Sigmoid colon (tissue), 7 donors: Measurements from ENCODE around the gene XDH. TPM values are rescaled to one million over a fixed set of nuclear protein-coding genes. Genes with fewer than 3 reads are reported as not detected.

Experiments
- DNase-seq: peaks from one replicate; pipeline ENCODE4 v3.0.0-alpha.2; 2019
- H3K27ac ChIP-seq, 4 donors: fragments of 200-600 bp; sonication (generic); one replicate each; pipeline ENCODE4 v1.5.1; 2016 to 2019; ENCODE audit warnings: mild to moderate bottlenecking in 1 of 4
- H3K27me3 ChIP-seq, 3 donors: fragments of 200-600 bp; sonication (generic); one replicate each; pipeline ENCODE4 v1.5.1; 2019; ENCODE audit warnings: mild to moderate bottlenecking in 1 of 3
- H3K36me3 ChIP-seq, 4 donors: fragments of 200-600 bp; sonication (generic); one replicate each; pipeline ENCODE4 v1.5.1; 2016 to 2019
- H3K4me1 ChIP-seq, 4 donors: fragments of 200-600 bp; sonication (generic); one replicate each; pipeline ENCODE4 v1.5.1; 2017 to 2019
- H3K4me3 ChIP-seq, 4 donors: fragments of 200-600 bp; sonication (generic); one replicate each; pipeline ENCODE4 v1.5.1; 2017 to 2019; ENCODE audit warnings: mild to moderate bottlenecking in 2 of 4, moderate library complexity in 1 of 4
- H3K9me3 ChIP-seq, 4 donors: fragments of 200-600 bp in 3 of 4; sonication (generic) in 3 of 4; one replicate each; pipeline versions ENCODE4 v1.5.1 to v1.6.1; 2013 to 2019
- EP300 ChIP-seq, 4 donors: sonication (generic); formaldehyde crosslinking; IDR thresholded peaks; one replicate each; pipeline ENCODE4 v1.6.1; 2017; ENCODE audit warnings: antibody characterized with exemption in 4 of 4
- POLR2A ChIP-seq, 2 donors: fragments of 450-650 bp; IDR thresholded peaks; one replicate each; pipeline ENCODE4 v1.6.1; 2016; ENCODE audit warnings: antibody characterized with exemption in 2 of 2, mild to moderate bottlenecking in 2 of 2, moderate library complexity in 2 of 2
- POLR2AphosphoS5 ChIP-seq, 4 donors: sonication (generic); formaldehyde crosslinking; IDR thresholded peaks; one replicate each; pipeline ENCODE4 v1.6.1; 2017; ENCODE audit warnings: antibody characterized with exemption in 4 of 4
- WGBS, 2 donors: extraction: QIAGEN DNeasy Blood & Tissue Kit; methylation state at CpG; one replicate each; pipeline ENCODE4 v1.1.7; 2013; 5-methylcytosine and 5-hydroxymethylcytosine counted together
- intact Hi-C: fragments of 100-400 bp; cut with DNase I; formaldehyde crosslinking; loops from one replicate; pipeline ENCODE4 v1.15.1; 2023
- polyA plus RNA-seq, 3 donors: library from polyadenylated mRNA; stranded (reverse); fragments of 200-250 nt; gene quantifications; one replicate each; pipeline ENCODE4 v1.2.3, GENCODE V29; 2013
- total RNA-seq, 4 donors: library from RNA; depleted of rRNA; stranded (reverse); fragments of >200 nt; gene quantifications; one replicate each; pipeline ENCODE4 v1.1.0, GENCODE V29; 2016
- TF ChIP-seq, protein P1 (sequence below), 4 experiments: fragments of 450-650 bp in 3 of 4; fragments of 200-600 bp in 1 of 4; IDR thresholded peaks; one replicate each; pipeline ENCODE4 v1.5.1; 2016 to 2019; ENCODE audit warnings: antibody characterized with exemption in 4 of 4, mild to moderate bottlenecking in 3 of 4, moderate library complexity in 2 of 4
- donor health status: healthy with polysubstance abuse.
- donor health status: Bipolar disorder and iron deficiency.
- donor health status: healthy.

The XDH gene
- total and polyA plus RNA-seq, 7 donors: 0.71 to 30.1 (median 10.7) TPM; not detected in 3

DNA sequence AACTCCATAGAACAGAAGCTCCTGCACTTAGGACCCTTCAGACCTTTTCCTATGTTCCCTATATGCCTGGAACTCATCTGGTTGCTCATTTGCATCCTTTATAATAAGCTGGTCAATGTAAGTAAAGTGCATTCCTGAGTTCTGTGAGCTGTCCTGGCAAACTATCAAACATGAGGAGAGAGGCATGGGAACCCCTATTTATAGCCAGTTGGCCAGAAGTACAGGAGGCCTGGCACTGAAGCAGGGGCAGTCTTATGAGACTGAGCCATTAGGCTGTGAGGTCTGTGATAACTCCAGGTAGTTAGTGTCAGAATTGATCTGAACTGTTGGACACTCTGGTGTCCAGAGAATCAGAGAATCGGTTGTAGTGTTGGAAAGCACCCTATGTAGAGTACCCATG, 92.2 kb downstream of the XDH start:
- no peak for DNase-seq
- intact Hi-C loops: no loop called here
- H3K27ac ChIP-seq: no peak overlapping the region
- H3K9me3 ChIP-seq: no peaks in the 10 kb centered on the region
- no peaks in the 10 kb centered on the region for H3K27me3 ChIP-seq
- no peaks in the 10 kb centered on the region for H3K36me3 ChIP-seq
- H3K4me1 ChIP-seq: peaks cover 0 to 32% (median 21%) of the 10 kb centered on the region in 4 donors
- no peak overlapping the region for H3K4me3 ChIP-seq
- no peak for TF ChIP-seq POLR2AphosphoS5 (IDR thresholded peaks at IDR 0.05)
- WGBS, 2 donors: 86 to 89% methylated on average over 1 of the region's 1 CpG

DNA sequence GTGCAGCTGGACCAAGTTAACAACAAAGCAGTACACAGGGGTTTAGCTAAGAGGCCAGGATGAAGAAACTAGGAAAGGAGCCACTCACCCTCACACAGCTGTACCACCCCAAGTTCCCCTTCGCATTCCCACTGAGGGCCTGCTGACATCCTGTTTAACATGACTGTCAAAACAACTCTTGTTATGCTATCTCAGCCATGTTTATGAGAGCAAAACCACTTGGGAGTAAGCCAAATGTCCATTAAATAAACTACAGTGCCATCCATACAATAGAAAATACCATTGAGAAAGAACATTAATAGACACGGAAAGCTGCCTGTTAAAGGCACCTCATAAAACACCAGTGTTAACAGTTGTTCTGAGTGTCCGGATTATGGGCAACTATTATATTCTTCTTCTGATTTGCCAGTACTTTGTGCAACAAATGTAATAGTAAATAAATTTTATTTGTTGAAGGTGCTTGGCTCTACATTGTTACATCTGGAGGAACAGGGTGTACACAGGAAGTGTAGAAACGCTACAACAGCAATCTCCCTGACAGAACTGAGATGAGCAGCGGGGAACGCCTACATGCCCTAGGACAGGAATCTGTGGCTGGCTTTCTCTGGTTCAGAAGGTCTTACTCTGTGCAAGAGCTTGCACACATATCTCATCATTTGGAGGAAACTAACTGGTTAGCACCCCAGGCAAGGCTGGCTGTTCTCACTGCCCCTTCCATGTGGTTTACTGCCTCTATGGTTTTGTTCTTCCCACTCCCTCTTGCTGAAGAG, 95.0 kb downstream of the XDH start:
- no peak for TF ChIP-seq POLR2A (IDR thresholded peaks at IDR 0.05)
- peak in 1 of 4 donors; percentile 18 for TF ChIP-seq POLR2AphosphoS5 (IDR thresholded peaks at IDR 0.05)
- no peaks in the 10 kb centered on the region for H3K27me3 ChIP-seq
- no peak overlapping the region for H3K4me3 ChIP-seq
- no peaks in the 10 kb centered on the region for H3K9me3 ChIP-seq
- 47 to 73% methylated on average over 6 of the region's 6 CpGs for WGBS, 2 donors
- peak; percentile 70 for DNase-seq
- intact Hi-C loops: no loop called here
- H3K27ac ChIP-seq: peak overlapping the region; percentile 36 to 60 (median 38)
- no peaks in the 10 kb centered on the region for H3K36me3 ChIP-seq
- H3K4me1 ChIP-seq: peaks cover 0 to 32% (median 21%) of the 10 kb centered on the region in 4 donors

DNA sequence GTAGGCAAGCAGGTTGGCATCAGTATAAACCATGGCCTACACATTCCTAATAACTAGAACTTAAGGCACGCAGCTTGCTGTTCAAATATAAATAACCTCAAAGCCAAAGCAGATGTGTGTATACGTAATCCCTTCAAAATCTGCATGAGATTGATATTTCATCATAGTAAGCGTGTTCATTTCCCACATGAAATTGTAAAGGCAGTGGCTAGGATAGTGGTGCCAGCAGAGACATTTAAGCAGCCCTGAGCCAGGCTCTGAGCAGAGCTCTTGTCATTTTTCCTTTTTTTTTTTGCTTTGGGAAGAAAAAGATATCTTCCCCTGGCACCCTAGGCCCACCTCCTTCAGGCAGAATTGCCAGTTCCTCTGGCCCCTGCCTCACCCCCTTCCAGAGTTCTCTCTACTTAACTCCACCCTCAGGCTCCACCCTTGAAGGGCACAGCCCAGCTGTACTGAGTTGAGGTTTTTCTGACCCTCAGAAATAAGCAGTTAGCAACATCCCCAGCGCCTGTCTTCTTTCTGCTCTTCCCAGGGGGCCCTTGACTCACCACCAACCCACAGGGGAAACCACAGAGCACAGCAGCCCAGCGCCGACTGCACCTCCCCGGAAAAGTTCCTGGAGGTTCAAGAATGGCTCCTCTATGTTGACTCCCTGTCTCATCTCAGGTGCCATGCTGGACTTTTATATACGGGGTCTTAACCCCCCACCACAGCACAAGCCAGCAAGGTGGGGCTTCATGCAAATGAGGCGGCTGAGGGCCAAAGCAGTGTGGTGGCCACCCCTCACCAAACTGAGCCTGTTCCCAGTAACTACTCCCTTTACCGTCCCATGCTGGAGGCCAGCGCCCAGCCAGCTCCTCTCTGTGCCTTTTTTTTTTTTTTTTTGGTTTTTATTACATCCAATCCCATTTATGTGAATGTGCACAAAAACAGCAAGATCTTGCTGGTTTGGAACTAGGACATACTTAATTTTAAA, 95.9 kb downstream of the XDH start:
- H3K4me3 ChIP-seq: no peak overlapping the region
- no peaks in the 10 kb centered on the region for H3K36me3 ChIP-seq
- DNase-seq: peak; percentile 70

DNA sequence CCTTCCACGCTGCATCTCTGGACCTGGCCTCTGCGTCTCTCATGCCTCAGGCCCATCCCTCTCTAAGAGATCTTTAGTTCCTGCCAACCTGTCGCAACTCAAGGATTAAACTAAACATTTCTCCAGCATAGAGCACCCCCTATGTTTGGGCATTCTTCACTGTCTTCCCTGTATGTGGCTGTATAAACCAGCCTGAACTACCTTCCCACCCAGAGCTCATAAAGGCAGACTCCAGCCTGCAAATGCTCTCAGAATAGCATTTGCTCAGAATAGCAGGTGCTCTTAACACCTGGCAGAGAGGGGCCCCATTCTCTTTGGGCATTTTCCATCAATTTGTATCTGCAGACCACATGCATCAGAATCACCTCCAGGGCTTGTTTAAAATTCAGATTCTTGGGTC, 97.1 kb downstream of the XDH start:
- 46 to 96% methylated on average over 3 of the region's 3 CpGs for WGBS, 2 donors
- H3K9me3 ChIP-seq: no peaks in the 10 kb centered on the region
- H3K27me3 ChIP-seq: no peaks in the 10 kb centered on the region
- H3K27ac ChIP-seq: no peak overlapping the region
- no peak for TF ChIP-seq POLR2A (IDR thresholded peaks at IDR 0.05)
- no peak for TF ChIP-seq POLR2AphosphoS5 (IDR thresholded peaks at IDR 0.05)
- no peak for TF ChIP-seq EP300 (IDR thresholded peaks at IDR 0.05)
- TF ChIP-seq, protein P1, sequence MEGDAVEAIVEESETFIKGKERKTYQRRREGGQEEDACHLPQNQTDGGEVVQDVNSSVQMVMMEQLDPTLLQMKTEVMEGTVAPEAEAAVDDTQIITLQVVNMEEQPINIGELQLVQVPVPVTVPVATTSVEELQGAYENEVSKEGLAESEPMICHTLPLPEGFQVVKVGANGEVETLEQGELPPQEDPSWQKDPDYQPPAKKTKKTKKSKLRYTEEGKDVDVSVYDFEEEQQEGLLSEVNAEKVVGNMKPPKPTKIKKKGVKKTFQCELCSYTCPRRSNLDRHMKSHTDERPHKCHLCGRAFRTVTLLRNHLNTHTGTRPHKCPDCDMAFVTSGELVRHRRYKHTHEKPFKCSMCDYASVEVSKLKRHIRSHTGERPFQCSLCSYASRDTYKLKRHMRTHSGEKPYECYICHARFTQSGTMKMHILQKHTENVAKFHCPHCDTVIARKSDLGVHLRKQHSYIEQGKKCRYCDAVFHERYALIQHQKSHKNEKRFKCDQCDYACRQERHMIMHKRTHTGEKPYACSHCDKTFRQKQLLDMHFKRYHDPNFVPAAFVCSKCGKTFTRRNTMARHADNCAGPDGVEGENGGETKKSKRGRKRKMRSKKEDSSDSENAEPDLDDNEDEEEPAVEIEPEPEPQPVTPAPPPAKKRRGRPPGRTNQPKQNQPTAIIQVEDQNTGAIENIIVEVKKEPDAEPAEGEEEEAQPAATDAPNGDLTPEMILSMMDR (IDR thresholded peaks at IDR 0.05): no peak
- H3K4me1 ChIP-seq: peaks cover 0 to 26% (median 14%) of the 10 kb centered on the region in 4 donors
- no peaks in the 10 kb centered on the region for H3K36me3 ChIP-seq
- no peak overlapping the region for H3K4me3 ChIP-seq
- DNase-seq: no peak
- intact Hi-C loops: no loop called here

More for the DNA sequence above, 95.9 kb downstream of the XDH start:
- TF ChIP-seq POLR2AphosphoS5 (IDR thresholded peaks at IDR 0.05) (no peak), EP300 (IDR thresholded peaks at IDR 0.05) (no peak), POLR2A (IDR thresholded peaks at IDR 0.05) (no peak)
- TF ChIP-seq, protein P1 (IDR thresholded peaks at IDR 0.05): no peak
- Histone ChIP-seq H3K27ac (peak overlapping the region; percentile 36 to 60 (median 40)), H3K27me3 (no peaks in the 10 kb centered on the region), H3K4me1 (peaks cover 0 to 32% (median 19%) of the 10 kb centered on the region in 4 donors), H3K9me3 (no peaks in the 10 kb centered on the region)
- intact Hi-C loops: no loop called here
- WGBS, 2 donors: 48 to 79% methylated on average over 11 of the region's 11 CpGs

DNA sequence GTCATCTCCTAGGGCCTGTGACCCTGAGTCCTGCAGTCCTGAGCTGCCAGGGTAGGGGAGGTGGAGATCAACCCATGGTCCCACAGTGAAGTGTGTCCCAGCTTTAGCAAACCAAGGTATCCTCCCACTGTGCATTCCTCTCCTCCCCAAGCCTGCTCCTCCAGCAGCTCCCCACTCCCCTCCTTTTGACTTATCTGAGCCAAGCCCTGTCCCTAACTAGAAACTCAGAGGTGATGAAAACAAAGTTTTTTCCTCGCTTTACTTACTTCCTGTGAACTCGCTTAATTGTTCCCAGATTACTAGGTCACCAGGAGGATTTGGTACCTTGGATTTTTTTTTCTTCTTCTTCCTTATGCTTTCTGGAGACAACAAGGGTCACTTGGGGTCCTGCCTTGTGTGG, 99.8 kb downstream of the XDH start:
- DNase-seq: no peak
- 94 to 96% methylated on average over 2 of the region's 2 CpGs for WGBS, 2 donors
- H3K9me3 ChIP-seq: no peaks in the 10 kb centered on the region
- H3K36me3 ChIP-seq: no peaks in the 10 kb centered on the region
- intact Hi-C loops: no loop called here
- H3K27ac ChIP-seq: no peak overlapping the region
- no peaks in the 10 kb centered on the region for H3K27me3 ChIP-seq
- no peak for TF ChIP-seq POLR2AphosphoS5 (IDR thresholded peaks at IDR 0.05)
- TF ChIP-seq, protein P1 (IDR thresholded peaks at IDR 0.05): no peak
- TF ChIP-seq EP300 (IDR thresholded peaks at IDR 0.05): no peak
- TF ChIP-seq POLR2A (IDR thresholded peaks at IDR 0.05): no peak
- H3K4me3 ChIP-seq: no peak overlapping the region
- peaks cover 0 to 10% (median 2%) of the 10 kb centered on the region in 4 donors for H3K4me1 ChIP-seq
